SK-N-MC (cell line): ENCODE data around the gene KAT5.
"Not testable (repeated sequence)": the region's sequence is repeated elsewhere in the genome, so short reads cannot be mapped to it uniquely, and the experiment has no call there.

Experiments
- DNase-seq: peaks from one replicate; pipeline ENCODE4 v3.0.0-alpha.2; 2011; ENCODE audit warnings: low read depth, low spot score
- H3K27ac ChIP-seq: fragments of 200-600 bp; sonication (generic); 2 replicates; pipeline ENCODE4 v1.5.1; 2016; ENCODE audit warnings: mixed run types
- H3K36me3 ChIP-seq: fragments of 200-600 bp; sonication (generic); 2 replicates; pipeline ENCODE4 v1.6.1; 2017; ENCODE audit warnings: antibody characterized with exemption, low read length, mixed read lengths; ENCODE audit not compliant: insufficient read depth
- H3K4me3 ChIP-seq: fragments of 200-600 bp; sonication (generic); 2 replicates; pipeline ENCODE4 v1.5.1; 2016
- H3K9ac ChIP-seq: fragments of 200-600 bp; sonication (generic); 2 replicates; pipeline ENCODE4 v1.8.0; 2017; ENCODE audit warnings: mixed run types, mixed read lengths; ENCODE audit not compliant: insufficient read length
- H3K9me3 ChIP-seq: fragments of 200-600 bp; sonication (generic); 2 replicates; pipeline ENCODE4 v1.6.1; 2017; ENCODE audit warnings: low read depth, mild to moderate bottlenecking, antibody characterized with exemption, low read length, moderate library complexity, mixed read lengths
- EZH2 ChIP-seq: fragments of 200-600 bp; sonication (generic); IDR thresholded peaks from one replicate; pipeline ENCODE4 v1.6.1; 2017; ENCODE audit warnings: antibody characterized with exemption
- FOXP2 ChIP-seq: optimal IDR thresholded peaks from 2 replicates; pipeline ENCODE3; 2011; ENCODE audit warnings: mild to moderate bottlenecking, moderate library complexity; ENCODE audit not compliant: insufficient read depth; ENCODE audit errors: extremely low read length, control extremely low read depth
- POLR2AphosphoS5 ChIP-seq: IDR thresholded peaks from 2 replicates; pipeline ENCODE4 v1.6.1; 2012; ENCODE audit warnings: mild to moderate bottlenecking, low read depth, low read length, borderline replicate concordance

The KAT5 gene

DNA sequence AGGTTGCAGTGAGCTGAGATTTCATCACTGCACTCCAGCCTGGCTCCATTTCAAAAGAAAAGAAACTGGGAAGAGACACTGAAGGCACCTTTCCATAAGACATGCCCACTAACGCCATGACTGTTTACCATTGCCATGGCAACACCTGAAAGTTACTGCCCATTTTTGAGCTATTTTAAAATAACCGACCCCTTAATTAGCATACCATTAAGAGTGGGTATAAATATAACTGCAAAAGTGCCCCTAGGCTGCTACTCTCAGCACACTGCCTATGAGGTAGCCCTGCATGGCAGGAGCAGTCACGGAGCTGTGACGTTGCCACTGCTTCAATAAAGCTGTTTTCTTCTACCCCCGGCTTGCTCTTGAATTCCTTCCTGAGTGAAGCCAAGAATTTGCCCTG, 18.4 kb downstream of the KAT5 start:
- TF ChIP-seq EZH2 (no peak), POLR2AphosphoS5 (no peak), FOXP2 (no peak)
- no peak overlapping the region for H3K4me3 ChIP-seq
- H3K27ac ChIP-seq = no peak overlapping the region
- H3K36me3 ChIP-seq = no peaks in the 10 kb centered on the region
- DNase-seq = no peak
- peaks cover 6% of the 10 kb centered on the region; the same call in 1 of the 2 replicates for H3K9me3 ChIP-seq
- no peak overlapping the region for H3K9ac ChIP-seq

DNA sequence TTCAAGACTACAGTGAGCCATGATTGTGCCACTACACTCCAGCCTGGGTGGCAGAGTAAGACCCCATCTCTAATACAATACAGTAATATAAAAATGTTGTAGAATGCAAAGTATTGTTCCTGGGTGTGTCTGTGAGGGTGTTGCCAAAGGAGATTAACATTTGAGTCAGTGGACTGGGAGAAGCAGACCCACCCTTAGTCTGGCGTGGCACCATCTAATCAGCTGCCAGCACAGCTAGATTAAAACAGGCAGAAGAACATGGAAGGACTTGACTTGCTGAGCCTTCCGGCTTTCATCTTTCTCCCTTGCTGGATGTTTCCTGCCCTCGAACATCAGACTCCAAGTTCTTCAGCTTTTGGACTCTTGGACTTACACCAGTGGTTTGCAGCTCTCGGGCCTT, 23.1 kb downstream of the KAT5 start:
- H3K9me3 ChIP-seq = peaks cover 11% of the 10 kb centered on the region; the same call in 1 of the 2 replicates
- not testable (repeated sequence) for H3K9ac ChIP-seq, DNase-seq, H3K27ac ChIP-seq, H3K4me3 ChIP-seq, H3K36me3 ChIP-seq

DNA sequence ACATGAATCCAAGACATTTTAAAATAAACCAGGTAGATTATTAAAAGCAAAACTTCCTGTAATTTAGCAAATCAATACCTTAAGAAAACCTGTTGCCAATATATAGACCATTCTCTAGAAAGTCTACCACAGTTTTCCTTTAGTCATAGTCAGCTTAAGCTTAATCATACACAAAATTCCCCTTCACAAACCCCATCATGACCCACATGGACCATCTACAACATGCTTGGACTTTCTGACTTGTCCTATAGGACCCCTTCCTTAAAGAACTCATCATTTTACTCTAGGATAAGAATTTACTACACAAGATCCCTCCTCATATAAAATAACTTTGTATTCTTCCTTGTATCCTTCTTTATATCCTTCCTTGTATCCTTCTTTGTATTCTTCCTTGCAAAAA, 24.8 kb downstream of the KAT5 start:
- H3K9ac ChIP-seq = no peak overlapping the region
- H3K27ac ChIP-seq = no peak overlapping the region
- no peak for DNase-seq
- TF ChIP-seq POLR2AphosphoS5 (no peak), EZH2 (no peak), FOXP2 (no peak)
- H3K9me3 ChIP-seq = peaks cover 11% of the 10 kb centered on the region; the same call in 1 of the 2 replicates
- H3K4me3 ChIP-seq = no peak overlapping the region
- H3K36me3 ChIP-seq = no peaks in the 10 kb centered on the region

DNA sequence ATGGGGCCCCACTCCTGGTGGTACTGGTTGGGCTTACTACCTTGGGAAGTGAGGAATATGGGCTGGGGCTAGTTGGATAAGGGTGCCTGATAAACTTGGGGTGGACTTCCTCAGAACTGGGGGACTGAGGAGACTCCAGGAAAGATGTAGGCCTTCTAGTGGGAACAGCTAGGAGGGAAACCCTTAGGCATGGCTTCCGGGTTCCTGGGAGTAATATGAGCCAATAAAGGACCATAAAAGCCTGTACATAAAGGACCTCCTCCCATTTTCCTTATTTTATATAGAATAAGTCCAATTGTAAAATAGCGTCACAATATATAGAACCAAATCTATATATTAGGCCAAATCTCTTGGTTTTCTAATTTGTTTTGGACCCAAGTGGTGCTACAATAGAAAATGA, 27.0 kb downstream of the KAT5 start:
- Histone ChIP-seq H3K27ac (no peak overlapping the region), H3K9ac (no peak overlapping the region), H3K4me3 (no peak overlapping the region), H3K36me3 (no peaks in the 10 kb centered on the region), H3K9me3 (0 out of 2 replicates have a peak, but pooled peaks cover 4% of the 10 kb centered on the region)
- DNase-seq = no peak
- TF ChIP-seq POLR2AphosphoS5 (no peak), FOXP2 (no peak), EZH2 (no peak)

DNA sequence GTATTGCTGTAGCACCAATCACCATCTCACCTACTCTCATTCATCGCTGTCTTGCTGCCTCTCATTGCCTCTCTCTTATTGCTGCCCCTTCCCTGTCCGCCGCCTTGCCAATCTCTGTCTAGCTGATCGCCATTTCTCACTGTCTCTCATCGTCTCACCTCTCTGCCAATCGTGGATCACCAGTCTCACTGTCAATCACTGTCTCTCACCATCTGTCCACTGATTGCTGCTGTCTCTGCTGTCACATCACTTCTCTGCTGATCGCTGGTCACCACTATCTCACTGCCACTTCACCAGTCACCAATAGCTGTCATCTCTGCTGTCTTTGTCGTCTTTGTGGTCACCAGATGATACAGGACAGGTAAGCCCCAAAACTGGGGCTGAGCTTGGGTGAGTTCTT, 29.1 kb downstream of the KAT5 start:
- Histone ChIP-seq H3K4me3 (no peak overlapping the region), H3K36me3 (no peaks in the 10 kb centered on the region), H3K9me3 (0 out of 2 replicates have a peak, but pooled peaks cover 4% of the 10 kb centered on the region), H3K27ac (no peak overlapping the region), H3K9ac (no peak overlapping the region)
- TF ChIP-seq POLR2AphosphoS5 (no peak), FOXP2 (no peak), EZH2 (no peak)
- DNase-seq = no peak

DNA sequence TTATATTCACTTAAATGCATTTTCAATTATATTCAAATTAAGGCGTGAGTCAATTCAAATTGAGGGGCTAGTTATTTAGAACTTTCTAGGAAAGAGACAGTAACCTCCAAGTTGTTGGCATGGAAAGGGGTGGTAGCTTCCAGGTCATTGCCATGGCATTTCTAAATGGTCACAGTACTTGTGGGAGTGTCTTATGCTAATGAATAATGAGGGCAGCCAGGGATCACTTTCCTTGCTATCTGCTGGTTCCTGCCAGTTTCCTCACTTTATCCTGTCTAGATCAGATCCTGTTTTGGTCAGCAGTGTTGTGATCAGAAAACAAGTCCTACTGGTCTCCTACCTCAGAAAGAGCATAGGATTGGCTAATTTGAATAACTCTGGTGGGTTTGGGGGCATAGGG, 30.3 kb downstream of the KAT5 start:
- Histone ChIP-seq H3K4me3 (no peak overlapping the region), H3K36me3 (no peaks in the 10 kb centered on the region), H3K27ac (no peak overlapping the region), H3K9ac (no peak overlapping the region), H3K9me3 (no peaks in the 10 kb centered on the region)
- DNase-seq = no peak
- TF ChIP-seq POLR2AphosphoS5 (no peak), FOXP2 (no peak), EZH2 (no peak)

GRCh38 chr11:65743681-65744025, 31.6 kb downstream of the KAT5 start:
- Histone ChIP-seq H3K4me3 (no peak overlapping the region), H3K36me3 (no peaks in the 10 kb centered on the region), H3K27ac (no peak overlapping the region), H3K9ac (no peak overlapping the region), H3K9me3 (0 out of 2 replicates have a peak, but pooled peaks cover 3% of the 10 kb centered on the region)
- TF ChIP-seq FOXP2 (no peak), EZH2 (no peak), POLR2AphosphoS5 (no peak)
- DNase-seq = no peak

- TF ChIP-seq FOXP2 = no peak
- no peak for TF ChIP-seq EZH2
- no peak for TF ChIP-seq POLR2AphosphoS5
- Histone ChIP-seq H3K27ac (no peak overlapping the region), H3K36me3 (no peaks in the 10 kb centered on the region), H3K9me3 (0 out of 2 replicates have a peak, but pooled peaks cover 3% of the 10 kb centered on the region), H3K4me3 (no peak overlapping the region), H3K9ac (no peak overlapping the region)
- no peak for DNase-seq
Observed at GRCh38 chr11:65744026-65744698, 32.1 kb downstream of the KAT5 start.

- Histone ChIP-seq H3K36me3 (no peaks in the 10 kb centered on the region), H3K4me3 (no peak overlapping the region), H3K27ac (no peak overlapping the region), H3K9ac (no peak overlapping the region), H3K9me3 (0 out of 2 replicates have a peak, but pooled peaks cover 3% of the 10 kb centered on the region)
- TF ChIP-seq POLR2AphosphoS5 = no peak
- TF ChIP-seq FOXP2 = no peak
- no peak for TF ChIP-seq EZH2
- DNase-seq = no peak
Observed at GRCh38 chr11:65744699-65745042, 32.6 kb downstream of the KAT5 start.
